Renal pelvis (tissue), 4 donors: ENCODE results near the gene AGAP1. TPM values are rescaled to one million over a fixed set of nuclear protein-coding genes. Genes with fewer than 3 reads are reported as not detected.
A peak's percentile ranks its signal among the peaks of the same experiment; 100 is the strongest.

Experiments
- DNase-seq: peaks from one replicate; pipeline ENCODE4 v3.0.0-alpha.2; 2013
- polyA plus RNA-seq, 3 donors: library from polyadenylated mRNA; unstranded; fragments of 120-200 nt; gene quantifications; one replicate each; pipeline ENCODE4 v1.2.1, GENCODE V29; 2013; ENCODE audit not compliant: insufficient read length in 3 of 3

Gene AGAP1
- polyA plus RNA-seq, 3 donors, result 20.5 to 23.8 (median 21.0) TPM

- DNase-seq, result no peak
Observed at GRCh38 chr2:235506997-235507615, 13.3 kb downstream of the AGAP1 start.

DNA sequence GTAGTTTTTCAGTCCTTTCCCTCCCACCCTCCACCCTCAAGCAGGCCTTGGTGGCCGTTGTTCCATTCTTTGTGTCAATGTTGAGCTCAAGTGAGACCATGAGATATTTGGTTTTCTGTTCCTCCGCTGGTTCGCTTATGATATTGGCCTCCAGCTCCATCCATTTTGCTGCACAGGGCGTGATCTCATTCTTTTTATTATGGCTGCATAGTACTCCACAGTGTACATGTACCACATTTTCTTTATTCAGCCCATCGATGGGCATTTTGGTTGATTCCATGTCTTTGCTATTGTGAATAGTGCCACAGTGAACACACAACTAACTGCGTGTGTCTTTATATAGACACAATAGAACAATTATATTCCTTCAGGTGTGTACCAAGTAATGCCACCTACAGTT, 14.1 kb downstream of the AGAP1 start:
- no peak for DNase-seq

- no peak for DNase-seq
Observed at GRCh38 chr2:235508371-235509160, 14.7 kb downstream of the AGAP1 start.

DNA sequence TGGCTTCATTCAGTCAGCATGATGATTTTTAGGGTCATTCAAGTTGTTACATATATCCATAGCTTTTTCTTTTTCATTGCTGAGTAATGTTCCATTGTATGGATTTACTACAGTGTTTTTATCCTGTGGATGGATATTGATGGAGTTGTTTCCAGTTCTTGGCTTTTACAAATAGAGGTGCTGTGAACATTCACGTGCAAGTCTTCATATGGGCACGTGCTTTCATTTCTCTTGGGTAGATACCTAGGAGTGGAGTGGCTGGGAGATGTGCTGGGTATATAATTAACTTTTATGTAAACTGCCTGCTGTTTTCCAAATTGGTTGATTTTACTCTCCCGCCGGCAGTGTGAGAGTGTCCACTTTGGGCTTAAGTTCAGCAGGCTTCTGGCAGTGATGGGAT, 16.5 kb downstream of the AGAP1 start:
- no peak for DNase-seq

GRCh38 chr2:235511187-235511661, 17.4 kb downstream of the AGAP1 start:
- DNase-seq, result peak; percentile 65

DNA sequence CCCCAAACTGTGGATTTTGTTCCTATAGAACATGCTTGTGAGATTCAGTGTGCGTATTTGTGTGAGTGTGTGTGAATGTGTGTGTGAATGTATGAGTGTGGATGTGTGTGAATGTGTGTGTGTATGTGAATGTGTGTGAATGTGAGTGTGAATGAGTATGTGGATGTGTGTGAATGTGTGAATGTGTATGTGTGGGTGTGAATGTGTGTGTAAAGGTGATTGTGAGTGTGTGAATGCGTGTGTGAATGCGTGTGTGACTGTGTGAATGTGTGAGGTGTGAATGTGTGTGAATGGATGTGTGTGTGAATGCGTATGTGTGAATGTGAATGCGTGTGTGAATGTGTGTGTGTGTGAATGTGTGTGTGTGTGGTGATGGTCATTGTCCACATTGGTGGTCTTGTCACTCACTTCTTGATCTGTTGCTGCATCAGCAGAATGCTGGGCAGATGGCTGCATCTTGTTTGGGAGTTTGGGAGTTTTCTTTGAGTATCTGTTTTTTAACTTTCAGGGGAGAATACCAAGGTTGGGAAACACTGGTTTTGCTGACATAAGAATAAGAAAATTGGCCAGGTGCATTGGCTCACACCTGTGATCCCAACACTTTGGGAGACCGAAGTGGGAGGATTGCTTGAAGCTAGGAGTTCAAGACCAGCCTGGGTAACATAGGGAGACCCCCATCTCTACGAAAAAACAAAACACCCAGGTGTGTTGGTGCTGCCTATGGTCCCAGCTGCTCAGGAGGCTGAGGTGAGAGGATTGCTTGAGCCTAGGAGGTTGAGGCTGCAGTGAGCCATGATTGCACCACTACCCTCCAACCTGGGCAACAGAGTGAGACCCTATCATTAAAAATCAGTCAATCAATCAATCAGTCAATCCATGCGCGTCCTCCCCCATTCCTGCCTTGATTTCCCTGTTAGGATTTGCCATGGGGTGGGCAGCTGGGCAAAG, 18.2 kb downstream of the AGAP1 start:
- no peak for DNase-seq

DNA sequence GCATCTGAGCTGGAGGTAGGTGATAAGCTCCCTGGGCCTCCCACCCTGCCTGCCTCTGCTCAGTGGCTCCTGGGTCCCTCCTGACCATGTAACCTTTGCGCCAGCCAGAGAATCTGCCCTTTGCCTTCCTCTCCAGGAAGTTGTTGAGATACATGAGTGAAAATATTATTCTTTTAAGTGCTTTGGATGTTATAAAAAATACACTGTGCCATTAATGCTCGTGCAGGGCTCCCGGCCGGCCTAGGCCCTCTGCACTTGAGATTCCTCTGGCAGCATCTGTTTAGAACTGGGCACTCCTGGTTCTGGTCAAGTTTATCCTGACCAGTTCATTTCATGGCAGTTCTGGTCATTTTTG, 18.8 kb downstream of the AGAP1 start:
- DNase-seq, result no peak

DNA sequence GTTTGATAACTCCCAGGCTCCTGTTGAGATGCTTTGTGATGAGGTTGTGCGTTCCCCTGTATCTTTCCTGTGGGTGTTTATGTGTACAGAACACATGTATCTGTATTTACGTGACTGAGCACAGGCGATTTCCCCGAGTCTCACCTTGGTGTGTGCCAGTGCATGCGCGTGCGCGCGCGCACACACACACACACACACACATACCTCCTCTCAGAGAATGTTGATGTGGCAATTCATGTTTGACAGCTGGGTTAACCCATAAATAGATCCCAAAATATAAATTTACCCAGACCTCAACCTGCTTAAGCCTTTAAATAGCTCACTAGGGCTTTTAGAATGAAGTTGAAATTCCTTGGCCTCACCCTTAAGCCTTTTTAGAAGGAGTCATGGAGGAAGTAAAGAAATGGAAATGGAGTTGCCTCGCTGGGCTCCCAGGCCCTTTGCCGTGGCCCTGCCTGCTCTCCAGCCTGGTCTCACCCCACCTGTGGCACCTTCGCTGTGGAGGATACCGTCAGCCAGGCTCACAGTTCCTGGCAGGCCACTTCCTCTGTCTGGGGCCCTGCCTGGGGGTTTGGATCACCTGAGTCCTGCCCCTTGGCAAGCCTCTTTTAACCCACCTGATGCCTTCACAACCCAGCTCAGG, 20.3 kb downstream of the AGAP1 start:
- no peak for DNase-seq

DNA sequence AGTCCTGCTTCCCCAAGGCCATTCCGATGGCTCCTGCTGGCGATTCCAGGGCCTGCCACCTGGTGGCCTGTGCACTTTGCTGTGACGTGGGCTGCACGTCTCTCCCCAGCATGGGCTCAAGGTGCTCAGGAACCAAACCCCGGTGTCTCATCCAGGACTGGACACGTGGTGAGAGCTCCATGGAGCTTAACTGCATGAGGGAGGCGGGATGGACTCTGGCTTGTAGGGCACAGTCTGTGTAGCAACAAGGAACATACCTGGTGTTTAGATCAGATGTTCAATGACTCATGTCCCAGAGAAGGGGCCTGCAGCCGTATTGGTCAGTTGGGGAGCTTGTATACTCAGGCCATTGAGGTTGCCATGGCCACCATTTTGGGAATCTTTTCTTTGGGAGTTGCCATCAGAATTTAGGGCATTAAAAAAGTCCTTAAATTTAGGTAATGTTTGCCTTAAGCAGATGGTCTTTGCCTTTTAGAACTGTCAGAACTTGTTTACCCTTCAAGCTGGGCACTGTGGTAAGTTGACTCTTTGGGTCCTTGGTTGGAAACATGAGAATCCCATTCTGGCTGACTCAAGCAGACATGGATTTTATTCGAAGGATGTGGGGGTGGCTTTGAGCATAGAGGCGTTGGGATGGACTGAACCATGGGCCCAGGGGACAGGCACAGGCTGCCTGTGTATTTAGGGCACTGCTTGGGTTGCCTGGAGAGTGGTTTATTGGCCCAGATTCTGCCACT, 21.0 kb downstream of the AGAP1 start:
- no peak for DNase-seq

GRCh38 chr2:235515364-235515742, 21.5 kb downstream of the AGAP1 start:
- DNase-seq, result no peak

GRCh38 chr2:235515821-235516220, 22.0 kb downstream of the AGAP1 start:
- DNase-seq, result no peak

DNA sequence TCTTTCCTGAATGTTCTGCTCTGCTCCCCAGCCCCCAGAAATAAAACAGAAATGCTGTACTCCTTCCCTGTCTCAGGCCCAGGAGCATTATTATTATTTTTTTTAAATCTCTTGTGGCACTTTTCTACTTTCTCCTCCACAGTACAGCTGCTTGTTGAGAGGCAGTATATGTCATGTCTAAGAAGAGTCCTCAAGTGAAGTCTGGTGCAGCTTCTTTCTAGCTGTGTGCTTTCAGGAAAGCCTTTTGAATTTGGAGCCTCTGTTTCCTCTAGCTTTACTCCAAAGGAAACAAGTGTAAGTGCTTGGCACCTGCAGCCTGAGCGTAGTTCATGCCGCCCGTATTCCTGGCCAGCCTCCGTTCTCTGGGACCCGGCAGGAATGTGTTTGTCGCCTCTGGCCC, 22.4 kb downstream of the AGAP1 start:
- no peak for DNase-seq

DNA sequence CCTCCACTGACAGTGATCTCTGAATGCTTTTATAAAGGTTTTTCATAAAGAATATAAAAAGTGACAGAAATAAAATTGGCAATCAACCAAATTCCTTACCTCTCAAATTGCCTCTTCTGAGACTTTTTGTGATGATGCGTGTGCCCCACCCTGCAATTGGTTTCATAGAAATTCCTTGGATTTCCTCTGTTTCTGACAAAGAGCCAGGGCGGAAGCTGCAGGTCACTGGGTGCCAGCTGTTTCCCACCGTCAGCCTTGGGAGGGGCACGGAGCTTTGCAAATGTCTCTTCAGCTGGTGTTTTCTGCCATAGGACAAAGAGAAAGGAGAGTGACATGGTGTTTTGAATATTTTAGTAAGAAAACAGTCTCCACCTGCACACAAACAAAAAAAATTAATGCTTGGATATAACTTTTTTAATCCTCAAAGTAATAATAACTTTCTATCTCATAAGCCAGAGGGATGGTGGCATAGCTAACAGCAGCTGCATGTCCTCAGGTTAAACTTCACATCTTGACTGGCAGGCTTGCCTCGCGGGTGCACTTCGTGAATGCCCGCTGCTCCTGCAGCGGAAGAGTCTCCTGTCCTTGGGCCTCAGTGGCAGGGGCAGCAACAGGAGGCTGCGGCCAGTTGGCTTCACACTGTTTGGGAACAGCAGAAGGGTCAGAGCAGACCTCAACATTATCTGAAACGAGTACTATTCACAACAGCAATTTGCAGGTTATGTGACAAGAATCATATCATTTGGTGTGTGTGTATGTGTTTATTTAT, 24.7 kb downstream of the AGAP1 start:
- no peak for DNase-seq

- DNase-seq, result no peak
Observed at GRCh38 chr2:235520787-235521186, 26.9 kb downstream of the AGAP1 start.

- no peak for DNase-seq
Observed at GRCh38 chr2:235521844-235522243, 28.0 kb downstream of the AGAP1 start.

- DNase-seq, result no peak
Observed at GRCh38 chr2:235523021-235523420, 29.2 kb downstream of the AGAP1 start.

DNA sequence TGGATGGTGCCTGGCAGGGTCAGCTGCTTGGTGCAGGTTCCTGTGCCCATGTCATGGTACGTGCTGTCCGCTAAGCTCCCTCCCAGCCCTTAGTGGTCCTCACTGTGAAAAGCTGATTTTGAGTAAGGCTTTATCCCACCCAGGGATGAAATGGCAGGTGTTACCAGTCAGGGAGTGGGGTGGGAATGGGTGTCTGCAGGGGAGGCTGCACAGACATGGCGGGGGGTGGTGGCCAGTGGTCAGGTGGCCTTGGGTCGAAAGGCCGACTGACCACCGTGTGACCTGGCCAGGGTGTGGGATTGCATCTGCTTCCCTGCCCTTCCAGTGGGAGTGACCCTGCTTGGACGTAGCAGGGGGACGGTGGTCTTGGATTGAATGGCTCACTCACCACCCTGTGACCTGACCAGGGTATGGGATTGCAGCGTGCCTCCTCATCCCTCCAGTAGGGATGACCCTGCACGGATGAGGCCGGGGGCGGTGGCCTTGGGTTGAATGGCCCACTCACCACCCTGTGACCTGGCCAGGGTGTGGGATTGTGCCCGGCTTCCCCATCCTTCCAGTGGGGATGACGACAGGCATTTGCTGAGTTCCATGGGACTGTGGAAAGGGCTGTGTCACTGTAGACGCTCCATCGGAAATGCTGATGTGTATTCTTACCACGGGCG, 29.8 kb downstream of the AGAP1 start:
- DNase-seq, result no peak

DNA sequence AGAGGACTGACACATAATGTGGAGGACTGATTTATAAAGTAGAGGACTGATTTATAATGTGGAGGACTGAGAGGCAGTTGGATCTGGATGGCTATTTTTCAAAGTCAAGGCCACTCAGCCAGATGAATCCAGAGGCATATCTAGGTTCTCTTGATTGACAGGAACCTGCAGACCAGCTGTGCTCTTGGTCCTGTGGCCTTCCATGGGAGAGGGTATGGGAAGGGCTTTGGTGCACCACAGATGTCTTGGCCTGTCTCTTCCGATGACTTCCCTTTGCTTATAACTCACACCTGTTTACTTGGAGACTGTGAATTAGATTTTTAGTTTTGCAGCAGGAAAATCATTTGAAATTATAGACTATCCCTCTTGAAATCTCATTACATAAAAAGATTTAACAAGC, 32.3 kb downstream of the AGAP1 start:
- no peak for DNase-seq

- peak; percentile 70 for DNase-seq
Observed at GRCh38 chr2:235527806-235528469, 34.1 kb downstream of the AGAP1 start.
